ENCODE results near the gene CNNM4.

DNA sequence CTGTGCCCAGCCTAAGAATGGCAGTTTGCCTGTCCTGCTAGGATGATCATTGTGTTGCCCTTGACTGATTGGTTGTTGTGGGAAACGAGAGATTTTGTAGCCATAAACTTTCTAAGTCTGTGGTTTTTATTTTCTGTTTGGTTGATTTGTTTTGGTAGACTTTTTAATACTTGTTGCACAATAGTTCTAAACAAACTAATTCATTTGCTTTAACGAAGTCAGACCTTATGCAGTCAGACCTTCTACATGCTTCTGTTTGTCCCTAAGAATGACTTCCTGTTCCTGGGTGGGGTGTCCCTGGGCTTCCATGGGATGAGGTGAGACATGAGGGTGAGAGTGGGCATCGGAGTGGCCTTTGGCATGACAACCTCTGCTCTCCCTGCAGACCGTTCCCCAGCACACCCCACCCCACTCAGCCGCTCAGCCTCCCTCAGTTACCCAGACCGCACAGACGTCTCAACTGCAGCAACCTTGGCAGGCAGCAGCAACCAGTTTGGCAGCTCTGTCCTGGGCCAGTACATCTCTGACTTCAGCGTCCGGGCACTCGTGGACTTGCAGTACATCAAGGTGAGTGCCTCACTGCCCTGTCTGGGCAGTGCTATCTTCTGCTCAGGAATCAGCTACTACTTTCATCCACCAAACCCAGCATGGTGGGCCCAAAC, 47.6 kb downstream of the CNNM4 start:
- TF ChIP-seq CTCF (IDR thresholded peaks at IDR 0.05; ENCODE audit: insufficient read depth, low read depth, low read length), result no peak
- no peak for TF ChIP-seq EZH2 (IDR thresholded peaks at IDR 0.05; ENCODE audit: insufficient read depth, low read length)
